Ishikawa (cell line): ENCODE measurements around the gene SHISA9.

Experiments used
- CEBPB ChIP-seq: IDR thresholded peaks from 2 replicates; pipeline ENCODE4 v1.6.1; 2012
- CREB1 ChIP-seq: IDR thresholded peaks from 2 replicates; pipeline ENCODE4 v1.6.1; 2012; ENCODE audit warnings: low read depth
- EP300 ChIP-seq: IDR thresholded peaks from 2 replicates; pipeline ENCODE4 v1.6.1; 2012; ENCODE audit warnings: borderline replicate concordance
- MAX ChIP-seq: IDR thresholded peaks from 2 replicates; pipeline ENCODE4 v1.6.1; 2012
- RAD21 ChIP-seq: IDR thresholded peaks from 2 replicates; pipeline ENCODE4 v1.6.1; 2012; ENCODE audit warnings: low read depth
- REST ChIP-seq: IDR thresholded peaks from 2 replicates; pipeline ENCODE4 v1.6.1; 2012; ENCODE audit warnings: low read depth, mild to moderate bottlenecking
- TAF1 ChIP-seq: IDR thresholded peaks from 2 replicates; pipeline ENCODE4 v1.6.1; 2012; ENCODE audit warnings: low read depth, mild to moderate bottlenecking
- YY1 ChIP-seq: IDR thresholded peaks from 2 replicates; pipeline ENCODE4 v1.6.1; 2012; ENCODE audit warnings: low read depth

- TF ChIP-seq RAD21, result no peak
- no peak for TF ChIP-seq MAX
- TF ChIP-seq YY1, result no peak
- peak; percentile 65; the same call in 1 of the 2 replicates for TF ChIP-seq CEBPB
- TF ChIP-seq REST, result no peak
- TF ChIP-seq TAF1, result no peak
- TF ChIP-seq EP300, result no peak
- no peak for TF ChIP-seq CREB1
These were observed 162.1 kb downstream of the SHISA9 start for GRCh38 chr16:13063457-13063856.
